GM23338 (cell line): ENCODE data around the gene RASSF1. TPM values are rescaled to one million over a fixed set of nuclear protein-coding genes. Genes with fewer than 3 reads are reported as not detected.

Experiments
- ATAC-seq: fragments of 200-7000 bp; cut with Tn5 transposase; 3 replicates; pipeline ENCODE4 v1.9.1; 2020
- DNase-seq: peaks from one replicate; pipeline ENCODE4 v3.0.0-alpha.2; 2015; ENCODE audit warnings: low spot score
- H2AFZ ChIP-seq: fragments of 200-600 bp; sonication (generic); 2 replicates; pipeline ENCODE4 v1.8.0; 2016; ENCODE audit warnings: antibody characterized with exemption, mild to moderate bottlenecking, moderate library complexity
- H3F3A ChIP-seq: fragments of 200-600 bp; sonication (generic); replicated peaks from 2 replicates; pipeline ENCODE4 v1.8.0; 2017; ENCODE audit warnings: antibody characterized with exemption, mixed run types, low read depth
- H3K27ac ChIP-seq: fragments of 200-600 bp; sonication (generic); 2 replicates; pipeline ENCODE4 v1.6.1; 2016; ENCODE audit warnings: low read depth
- H3K27me3 ChIP-seq: fragments of 200-600 bp; sonication (generic); 2 replicates; pipeline ENCODE4 v1.8.0; 2016; ENCODE audit warnings: mild to moderate bottlenecking, mixed run types, moderate library complexity; ENCODE audit not compliant: insufficient read depth
- H3K36me3 ChIP-seq: fragments of 200-600 bp; sonication (generic); 2 replicates; pipeline ENCODE4 v1.8.0; 2016; ENCODE audit warnings: mild to moderate bottlenecking; ENCODE audit not compliant: insufficient read depth
- H3K4me1 ChIP-seq: fragments of 200-600 bp; sonication (generic); 2 replicates; pipeline ENCODE4 v1.8.0; 2016; ENCODE audit warnings: mild to moderate bottlenecking, moderate library complexity; ENCODE audit not compliant: insufficient read depth
- H3K4me2 ChIP-seq: fragments of 200-600 bp; sonication (generic); 2 replicates; pipeline ENCODE4 v1.7.1; 2017; ENCODE audit warnings: mixed run types
- H3K4me3 ChIP-seq: fragments of 200-600 bp; sonication (generic); 2 replicates; pipeline ENCODE4 v1.6.1; 2016; ENCODE audit warnings: mixed run types
- H3K79me2 ChIP-seq: fragments of 200-600 bp; sonication (generic); replicated peaks from 2 replicates; pipeline ENCODE4 v1.8.0; 2017; ENCODE audit warnings: mild to moderate bottlenecking; ENCODE audit not compliant: insufficient read depth
- H3K9me2 ChIP-seq: fragments of 200-600 bp; sonication (generic); 2 replicates; pipeline ENCODE4 v1.8.0; 2017; ENCODE audit not compliant: insufficient read depth
- H4K20me1 ChIP-seq: fragments of 200-600 bp; sonication (generic); replicated peaks from 2 replicates; pipeline ENCODE4 v1.8.0; 2017; ENCODE audit warnings: mild to moderate bottlenecking; ENCODE audit not compliant: insufficient read depth
- H3K27ac Mint-ChIP-seq: 2 replicates; pipeline ENCODE4 v1.8.0; 2020; ENCODE audit warnings: inconsistent platforms, mild to moderate bottlenecking, moderate library complexity, mixed read lengths
- H3K27me3 Mint-ChIP-seq: 3 replicates; pipeline ENCODE4 v1.8.0; 2022; ENCODE audit warnings: low read depth, mild to moderate bottlenecking, moderate library complexity, mixed read lengths, inconsistent platforms; ENCODE audit not compliant: insufficient read depth, poor library complexity
- H3K36me3 Mint-ChIP-seq: 3 replicates; pipeline ENCODE4 v1.8.0; 2021; ENCODE audit warnings: low read depth, mild to moderate bottlenecking, inconsistent platforms, moderate library complexity, mixed read lengths
- H3K4me1 Mint-ChIP-seq: 3 replicates; pipeline ENCODE4 v1.8.0; 2020; ENCODE audit warnings: mild to moderate bottlenecking, inconsistent platforms, mixed read lengths
- H3K4me3 Mint-ChIP-seq: 3 replicates; pipeline ENCODE4 v1.8.0; 2021; ENCODE audit warnings: moderate library complexity, mild to moderate bottlenecking, inconsistent platforms, mixed read lengths
- H3K9me3 Mint-ChIP-seq: 3 replicates; pipeline ENCODE4 v1.8.0; 2020; ENCODE audit warnings: moderate library complexity, mild to moderate bottlenecking, inconsistent platforms, mixed read lengths
- CTCF ChIP-seq, 2 experiments: fragments of 200-600 bp in 1 of 2; sonication (generic) in 1 of 2; conservative IDR thresholded peaks; 2 replicates each; pipeline versions ENCODE4 v1.5.1 to v1.6.1; 2016 to 2017; ENCODE audit warnings: antibody characterized with exemption in 2 of 2, low read depth in 2 of 2, mild to moderate bottlenecking in 2 of 2, moderate library complexity in 1 of 2
- ETS1 ChIP-seq: IDR thresholded peaks from 2 replicates; pipeline ENCODE4 v1.6.1; 2016; ENCODE audit warnings: antibody characterized with exemption
- JUNB ChIP-seq: IDR thresholded peaks from one replicate; pipeline ENCODE4 v1.6.1; 2016; ENCODE audit warnings: antibody characterized with exemption; ENCODE audit not compliant: unreplicated experiment
- ZNF462 ChIP-seq: fragments of 250-450 bp; sonication (Bioruptor Pico); IDR thresholded peaks from 2 replicates; pipeline ENCODE4 v1.5.0; 2020; ENCODE audit warnings: mild to moderate bottlenecking, moderate library complexity
- polyA plus RNA-seq: library from polyadenylated mRNA; unstranded; fragments of >200 nt; fragmentation: Nextera tagmentation; extraction: Ambion mirVana; gene quantifications from 2 replicates; pipeline ENCODE4 v1.2.1, GENCODE V29; 2016
- total RNA-seq: library from RNA; depleted of rRNA; stranded (reverse); fragments of >200 nt; shearing (Covaris generic); gene quantifications from 2 replicates; pipeline ENCODE4 v1.2.3, GENCODE V29; 2014

The RASSF1 gene
- total and polyA plus RNA-seq, 2 experiments from 2014 or later, result 9.6 to 15.7 TPM

- TF ChIP-seq ZNF462 (CRISPR knock-in tag) (no peak), ETS1 (no peak), JUNB (no peak)
Observed at GRCh38 chr3:50388720-50389413, 48.2 kb upstream of the RASSF1 start (continued).

- peaks cover 4% of the 10 kb centered on the region for H3K27me3 Mint-ChIP-seq
- Histone ChIP-seq H2AFZ (no peak overlapping the region), H3F3A (no peaks in the 10 kb centered on the region), H4K20me1 (no peaks in the 10 kb centered on the region), H3K9me2 (no peaks in the 10 kb centered on the region), H3K36me3 (no peaks in the 10 kb centered on the region), H3K4me1 (no peaks in the 10 kb centered on the region), H3K4me3 (no peak overlapping the region), H3K27ac (no peak overlapping the region), H3K27me3 (no peaks in the 10 kb centered on the region), H3K4me2 (no peak overlapping the region), H3K79me2 (no peaks in the 10 kb centered on the region)
- DNase-seq, result peak; percentile 64
- H3K9me3 Mint-ChIP-seq, result no peaks in the 10 kb centered on the region
- H3K4me3 Mint-ChIP-seq, result no peak overlapping the region
- no peaks in the 10 kb centered on the region; the same call in 2 of the 3 replicates for H3K4me1 Mint-ChIP-seq
- peak; percentile 91 for ATAC-seq
- no peak overlapping the region for H3K27ac Mint-ChIP-seq
- TF ChIP-seq ETS1 (no peak), CTCF (conservative IDR thresholded peaks at IDR 0.05; ENCODE audit: low read depth in 2 of 2) (peak; percentile 53 to 71)
- H3K36me3 Mint-ChIP-seq, result no peaks in the 10 kb centered on the region
Observed at GRCh38 chr3:50388016-50388719, 47.5 kb upstream of the RASSF1 start.
